ENCODE data around the gene PTGDS. TPM values are rescaled to one million over a fixed set of nuclear protein-coding genes. Genes with fewer than 3 reads are reported as not detected.

Gene PTGDS
- total RNA-seq, 1 donor: 10.8 TPM

DNA sequence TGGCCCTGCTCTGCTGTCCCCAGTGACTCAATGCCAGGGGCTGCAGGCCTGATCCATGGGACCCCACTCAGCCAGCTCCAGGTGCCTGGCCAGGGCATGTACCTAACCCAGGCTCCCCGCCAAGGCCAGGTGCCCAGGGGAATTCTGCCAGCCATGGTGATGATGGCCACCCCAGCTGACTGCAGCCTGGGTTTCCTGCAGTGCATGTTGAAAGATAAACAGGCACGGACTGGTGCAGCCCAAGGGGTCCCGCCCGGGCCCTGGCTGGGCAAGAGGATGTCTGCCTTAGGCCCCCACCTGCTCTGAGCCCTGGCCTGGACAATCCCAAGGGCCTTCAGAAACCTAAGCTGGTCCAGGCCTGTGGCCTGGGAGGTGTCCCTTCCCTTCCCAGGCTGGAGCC, 49.5 kb downstream of the PTGDS start:
- H3K4me3 ChIP-seq (ENCODE audit: low read depth, low read length): peak overlapping the region; percentile 7
- DNase-seq (ENCODE audit: low read depth): no peak
- TF ChIP-seq, protein P1, sequence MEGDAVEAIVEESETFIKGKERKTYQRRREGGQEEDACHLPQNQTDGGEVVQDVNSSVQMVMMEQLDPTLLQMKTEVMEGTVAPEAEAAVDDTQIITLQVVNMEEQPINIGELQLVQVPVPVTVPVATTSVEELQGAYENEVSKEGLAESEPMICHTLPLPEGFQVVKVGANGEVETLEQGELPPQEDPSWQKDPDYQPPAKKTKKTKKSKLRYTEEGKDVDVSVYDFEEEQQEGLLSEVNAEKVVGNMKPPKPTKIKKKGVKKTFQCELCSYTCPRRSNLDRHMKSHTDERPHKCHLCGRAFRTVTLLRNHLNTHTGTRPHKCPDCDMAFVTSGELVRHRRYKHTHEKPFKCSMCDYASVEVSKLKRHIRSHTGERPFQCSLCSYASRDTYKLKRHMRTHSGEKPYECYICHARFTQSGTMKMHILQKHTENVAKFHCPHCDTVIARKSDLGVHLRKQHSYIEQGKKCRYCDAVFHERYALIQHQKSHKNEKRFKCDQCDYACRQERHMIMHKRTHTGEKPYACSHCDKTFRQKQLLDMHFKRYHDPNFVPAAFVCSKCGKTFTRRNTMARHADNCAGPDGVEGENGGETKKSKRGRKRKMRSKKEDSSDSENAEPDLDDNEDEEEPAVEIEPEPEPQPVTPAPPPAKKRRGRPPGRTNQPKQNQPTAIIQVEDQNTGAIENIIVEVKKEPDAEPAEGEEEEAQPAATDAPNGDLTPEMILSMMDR (IDR thresholded peaks at IDR 0.05; ENCODE audit: insufficient read depth, low read depth, low read length): no peak

DNA sequence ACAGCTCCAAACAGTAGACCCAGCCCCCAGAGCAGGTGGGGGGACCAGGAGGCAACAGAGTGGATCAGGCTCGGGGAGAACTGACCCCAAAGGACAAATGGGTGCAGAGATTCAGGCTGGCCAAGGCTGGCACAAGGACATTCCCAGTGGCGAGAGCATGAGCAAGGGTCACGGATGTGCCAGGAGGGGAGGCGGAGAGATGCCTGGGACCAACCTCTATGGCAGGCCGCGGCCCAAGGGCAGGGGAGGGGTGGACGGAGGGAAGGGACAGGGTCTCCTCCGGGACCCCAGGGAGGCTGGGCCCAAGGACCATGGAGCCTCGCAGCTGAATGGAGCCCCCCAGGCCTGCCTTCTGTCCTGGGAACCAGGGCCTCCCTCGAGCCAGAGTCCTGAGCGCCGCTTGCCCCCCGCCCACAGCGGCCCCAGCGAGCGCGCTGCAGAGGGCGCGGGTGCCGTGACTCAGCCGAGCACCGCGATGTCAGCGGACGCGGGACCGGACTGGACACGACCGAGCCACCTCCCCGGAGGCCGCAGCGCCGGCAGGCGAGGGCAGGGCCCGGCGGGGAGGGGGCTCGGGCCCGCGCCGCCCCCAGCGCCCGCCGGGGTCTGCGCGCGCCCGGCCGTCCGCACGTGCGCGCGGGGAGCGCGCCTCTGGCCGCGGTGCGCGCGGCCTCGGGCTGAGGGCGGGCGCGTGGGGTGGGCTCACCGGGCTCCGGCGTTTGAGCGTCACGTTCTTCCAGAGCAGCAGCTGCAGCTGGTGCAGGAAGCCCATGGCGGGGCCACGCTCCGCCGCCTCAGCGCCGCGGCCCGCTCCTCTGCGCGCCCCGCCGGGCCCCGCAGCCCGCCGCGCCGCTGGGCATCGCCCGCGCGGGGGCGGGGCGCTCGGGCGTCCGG, 50.3 kb downstream of the PTGDS start, which contains the start of gene ABCA2:
ABCA2 (minus strand) TSS at position 869 of the 894 bp plus-strand sequence; CDS start at position 772, 97 bp downstream.
- TF ChIP-seq, protein P1 (IDR thresholded peaks at IDR 0.05; ENCODE audit: insufficient read depth, low read depth, low read length): no peak
- no peak for DNase-seq (ENCODE audit: low read depth)
- H3K4me3 ChIP-seq (ENCODE audit: low read depth, low read length): peak within 1 kb of the TSS; percentile 65

DNA sequence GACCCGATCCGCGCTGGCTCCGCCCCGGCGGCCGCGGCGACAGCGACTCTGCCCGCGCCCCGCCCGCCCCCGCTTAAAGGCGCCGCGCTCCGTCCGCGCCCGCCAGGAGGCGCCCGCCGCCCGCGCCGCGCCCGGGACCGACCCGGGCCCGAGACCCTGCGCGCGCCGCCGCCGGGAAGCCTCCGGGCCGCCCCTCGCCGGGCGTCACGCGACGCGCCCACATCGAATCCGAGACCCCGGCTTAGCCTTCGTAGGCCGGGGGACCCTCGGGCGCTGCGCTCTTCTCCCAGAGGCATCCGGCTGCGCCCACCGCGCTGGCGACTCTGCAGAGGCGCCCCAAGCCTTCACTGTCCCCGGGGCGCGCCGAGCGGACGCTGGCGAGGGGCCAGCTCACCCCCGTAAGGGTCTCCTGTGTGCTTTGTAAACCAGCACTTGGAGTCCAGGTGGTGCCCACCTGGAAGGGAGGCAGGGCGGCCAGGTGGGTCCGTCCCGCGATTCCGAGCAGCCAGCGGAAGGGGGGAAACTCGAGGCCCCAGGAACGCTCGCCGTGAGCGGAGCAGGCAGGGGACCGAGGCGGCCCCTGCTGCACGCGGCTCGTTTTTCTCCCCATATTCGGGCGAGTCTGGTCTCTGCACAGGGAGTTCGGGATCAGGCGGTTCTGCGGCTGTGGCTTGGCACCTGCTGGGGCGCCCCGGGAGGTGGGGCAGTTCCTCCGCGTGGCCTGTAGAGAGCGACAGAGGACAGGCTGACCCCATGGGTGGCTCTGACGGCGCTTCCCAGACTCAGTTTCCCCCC, 51.2 kb downstream of the PTGDS start:
- TF ChIP-seq, protein P1 (IDR thresholded peaks at IDR 0.05; ENCODE audit: insufficient read depth, low read depth, low read length): peak; percentile 36
- peak; percentile 40 for DNase-seq (ENCODE audit: low read depth)
- H3K4me3 ChIP-seq (ENCODE audit: low read depth, low read length): peak overlapping the region; percentile 65

DNA sequence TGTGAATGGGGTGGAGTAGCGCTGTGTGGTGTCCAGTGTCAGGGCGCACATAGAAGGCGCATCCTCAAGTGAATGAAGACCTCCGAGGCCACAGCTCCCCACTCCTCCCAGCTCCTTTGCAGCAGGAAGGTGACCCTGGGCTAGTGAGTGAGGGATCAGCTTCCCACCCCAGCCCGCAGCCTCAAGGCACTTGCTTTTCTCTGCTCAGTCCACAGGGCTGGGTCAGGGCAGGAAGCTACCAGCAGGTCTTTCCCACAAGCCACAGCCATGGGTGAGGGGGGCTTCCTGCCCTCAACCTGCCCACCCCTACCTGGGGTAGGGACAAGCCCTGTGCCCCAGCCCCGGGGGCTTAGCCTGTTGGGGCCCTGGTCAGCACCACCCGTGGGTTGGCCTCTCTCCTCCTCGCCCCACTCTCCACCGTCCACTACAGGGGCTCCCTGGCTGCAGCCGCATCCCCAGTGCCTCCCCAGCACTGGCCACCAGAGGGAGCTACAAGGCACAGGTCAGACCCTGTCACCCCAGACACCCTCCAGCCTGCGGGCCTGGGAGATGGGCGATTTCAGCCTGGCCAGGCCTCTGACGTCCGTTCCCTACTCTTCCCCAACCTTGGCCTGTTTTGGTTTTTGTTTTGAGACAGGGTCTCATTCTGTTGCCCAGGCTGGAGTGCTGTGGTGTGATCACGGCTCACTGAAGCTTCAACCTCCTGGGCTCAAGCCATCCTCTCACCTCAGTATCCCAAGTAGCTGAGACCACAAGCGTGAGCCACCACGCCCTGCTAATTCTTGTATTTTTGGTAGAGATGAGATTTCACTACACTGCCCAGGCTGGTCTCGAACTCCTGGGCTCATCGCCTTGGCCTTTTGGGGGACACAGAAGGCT, 52.0 kb downstream of the PTGDS start:
- TF ChIP-seq, protein P1 (IDR thresholded peaks at IDR 0.05; ENCODE audit: insufficient read depth, low read depth, low read length): peak; percentile 93
- peak; percentile 61 for DNase-seq (ENCODE audit: low read depth)
- H3K4me3 ChIP-seq (ENCODE audit: low read depth, low read length): peak overlapping the region; percentile 65

DNA sequence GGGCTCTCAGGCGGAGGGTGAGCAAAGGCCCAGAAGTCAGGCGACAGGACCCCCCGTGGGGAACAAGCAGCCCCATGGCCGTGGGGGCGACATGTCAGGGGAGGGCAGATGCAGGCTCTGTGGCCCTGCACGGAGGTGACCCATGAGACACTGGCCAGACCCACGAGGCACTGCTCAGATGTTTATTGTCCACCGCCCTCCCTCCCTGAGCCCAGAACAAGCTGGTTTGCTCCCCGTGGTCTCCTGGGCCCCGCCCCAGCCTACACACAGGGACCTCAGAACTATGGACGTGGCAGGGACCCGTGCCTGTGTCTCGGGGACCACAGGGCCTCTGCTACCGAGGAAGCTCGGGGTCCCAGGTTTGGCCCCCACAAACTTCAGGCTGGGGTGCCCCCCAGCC, 52.7 kb downstream of the PTGDS start:
- TF ChIP-seq, protein P1 (IDR thresholded peaks at IDR 0.05; ENCODE audit: insufficient read depth, low read depth, low read length): no peak
- H3K4me3 ChIP-seq (ENCODE audit: low read depth, low read length): no peak overlapping the region
- no peak for DNase-seq (ENCODE audit: low read depth)

All from fibroblast of villous mesenchyme (primary cell).